B cell (primary cell): ENCODE data around the gene EPHB1. TPM values are rescaled to one million over a fixed set of nuclear protein-coding genes. Genes with fewer than 3 reads are reported as not detected.

ENCODE experiments used
- ATAC-seq: fragments of 200-7000 bp; cut with Tn5 transposase; one replicate; pipeline ENCODE4 v1.10.0; 2021; ENCODE audit warnings: low read depth, mild to moderate bottlenecking, moderate number of reproducible peaks, moderate library complexity
- CTCF ChIA-PET: fragments of 350-600 bp; sonication (Branson Sonifier 250); formaldehyde crosslinking; loops from one replicate; lab custom pipeline; 2021; ENCODE audit warnings: antibody characterized with exemption, inconsistent platforms; lab: Charles Lee
- POLR2A ChIA-PET: fragments of 350-600 bp; sonication (Branson Sonifier 250); formaldehyde crosslinking; loops from one replicate; lab custom pipeline; 2021; ENCODE audit warnings: antibody characterized with exemption; lab: Charles Lee
- DNase-seq: peaks from one replicate; pipeline ENCODE4 v3.0.0; 2013
- H2AFZ ChIP-seq: 2 replicates; pipeline ENCODE4 v1.6.1; 2012; ENCODE audit warnings: mild to moderate bottlenecking, low read depth, low read length; ENCODE audit not compliant: insufficient read depth, poor library complexity, severe bottlenecking
- H3K27ac ChIP-seq, 2 donors: 1 replicate in 1 of 2; 2 replicates in 1 of 2; pipeline ENCODE4 v1.5.1; 2012 to 2013; ENCODE audit warnings: low read length in 2 of 2, mild to moderate bottlenecking in 2 of 2, moderate library complexity in 1 of 2
- H3K27me3 ChIP-seq, 4 experiments: fragments of 200-600 bp in 1 of 4; sonication (generic) in 1 of 4; replicated peaks in 1 of 4; 1 replicate in 2 of 4; 2 replicates in 2 of 4; pipeline versions ENCODE4 v1.6.1 to v1.7.0; 2013 to 2016; ENCODE audit warnings: low read length in 3 of 4, mild to moderate bottlenecking in 2 of 4, mixed read lengths in 1 of 4, moderate library complexity in 1 of 4; ENCODE audit not compliant: insufficient read depth in 4 of 4, control insufficient read depth in 3 of 4; ENCODE audit errors: control extremely low read depth in 1 of 4
- H3K36me3 ChIP-seq, 2 experiments: replicated peaks in 1 of 2; 1 replicate in 1 of 2; 2 replicates in 1 of 2; pipeline versions ENCODE4 v1.6.1 to v1.7.1; 2013; ENCODE audit warnings: low read length in 1 of 2; ENCODE audit not compliant: insufficient read depth in 2 of 2, control insufficient read depth in 1 of 2; ENCODE audit errors: control extremely low read depth in 1 of 2, extremely low read depth in 1 of 2
- H3K4me1 ChIP-seq, 2 donors: fragments of 200-600 bp in 1 of 2; sonication (generic) in 1 of 2; 1 replicate in 1 of 2; 2 replicates in 1 of 2; pipeline versions ENCODE4 v1.5.1 to v1.6.1; 2013 to 2017; ENCODE audit warnings: low read length in 2 of 2; ENCODE audit not compliant: control insufficient read depth in 2 of 2, insufficient read depth in 2 of 2
- H3K4me2 ChIP-seq: replicated peaks from 2 replicates; pipeline ENCODE3; 2012; ENCODE audit warnings: mild to moderate bottlenecking, low read depth, low read length; ENCODE audit not compliant: poor library complexity, severe bottlenecking
- H3K4me3 ChIP-seq, 5 experiments: fragments of 200-600 bp in 1 of 5; sonication (generic) in 1 of 5; 1 replicate in 3 of 5; 2 replicates in 2 of 5; pipeline versions ENCODE4 v1.5.1 to v1.7.0; 2011 to 2016; ENCODE audit warnings: low read length in 4 of 5, mild to moderate bottlenecking in 4 of 5, low read depth in 2 of 5, control low read depth in 1 of 5, moderate library complexity in 1 of 5; ENCODE audit not compliant: insufficient read depth in 1 of 5; ENCODE audit errors: control extremely low read depth in 1 of 5, extremely low read depth in 1 of 5
- H3K79me2 ChIP-seq: fragments of 200-600 bp; sonication (generic); one replicate; pipeline ENCODE4 v1.6.0; 2016; ENCODE audit warnings: low read length; ENCODE audit not compliant: control insufficient read depth, insufficient read depth
- H3K9ac ChIP-seq: fragments of 200-600 bp; sonication (generic); 2 replicates; pipeline ENCODE4 v1.6.1; 2017; ENCODE audit warnings: mild to moderate bottlenecking, low read length, moderate library complexity
- H3K9me3 ChIP-seq, 3 donors: one replicate each; pipeline versions ENCODE4 v1.6.1 to v1.7.1; 2013; ENCODE audit warnings: low read length in 2 of 3; ENCODE audit not compliant: control insufficient read depth in 2 of 3, insufficient read depth in 1 of 3; ENCODE audit errors: control extremely low read depth in 1 of 3
- H4K20me1 ChIP-seq: 2 replicates; pipeline ENCODE4 v1.6.0; 2012; ENCODE audit warnings: mild to moderate bottlenecking, low read length; ENCODE audit not compliant: insufficient read depth, control insufficient read depth, poor library complexity, severe bottlenecking
- H3K27ac Mint-ChIP-seq: one replicate; pipeline ENCODE4 v1.8.0; 2021; ENCODE audit warnings: mixed read lengths
- H3K27me3 Mint-ChIP-seq: one replicate; pipeline ENCODE4 v1.8.0; 2021; ENCODE audit warnings: mixed read lengths
- H3K4me1 Mint-ChIP-seq: one replicate; pipeline ENCODE4 v1.8.0; 2021; ENCODE audit warnings: mixed read lengths
- H3K4me3 Mint-ChIP-seq: one replicate; pipeline ENCODE4 v1.8.0; 2021; ENCODE audit warnings: mixed read lengths
- H3K9me3 Mint-ChIP-seq: one replicate; pipeline ENCODE4 v1.8.0; 2022; ENCODE audit warnings: mixed read lengths; ENCODE audit not compliant: insufficient read depth
- EZH2 ChIP-seq: IDR thresholded peaks from 2 replicates; pipeline ENCODE4 v1.6.1; 2012; ENCODE audit warnings: borderline replicate concordance, low read depth, mild to moderate bottlenecking, moderate library complexity, low read length; ENCODE audit not compliant: insufficient read depth, poor library complexity, severe bottlenecking
- WGBS: methylation state at CpG from one replicate; pipeline ENCODE4 v1.1.5; 2013; ENCODE audit warnings: missing lambda C conversion rate; ENCODE audit not compliant: insufficient coverage; 5-methylcytosine and 5-hydroxymethylcytosine counted together
- intact Hi-C: fragments of 100-400 bp; cut with micrococcal nuclease; formaldehyde crosslinking; loops from one replicate; pipeline ENCODE4 v1.10.0; 2022
- polyA plus RNA-seq: library from polyadenylated mRNA; depleted of rRNA; stranded (reverse); fragments of >200 nt; gene quantifications from 2 replicates; pipeline ENCODE4 v1.2.3, GENCODE V29; 2012
- total RNA-seq, 2 donors: library from RNA; stranded (reverse); fragments of 120-200 nt in 1 of 2; gene quantifications; 1 replicate in 1 of 2; 2 replicates in 1 of 2; pipeline versions ENCODE4 v1.2.3 to v1.2.4, GENCODE V29; 2013 to 2022
- TF ChIP-seq, protein P1 (sequence below): fragments of 200-600 bp; IDR thresholded peaks from one replicate; pipeline ENCODE4 v1.8.0; 2022; ENCODE audit warnings: antibody characterized with exemption, mild to moderate bottlenecking

The EPHB1 gene
- total and polyA plus RNA-seq, 2 donors (not counting 1 experiment from before 2014, with no cell fraction given) = 0.01 TPM; not detected in 1

DNA sequence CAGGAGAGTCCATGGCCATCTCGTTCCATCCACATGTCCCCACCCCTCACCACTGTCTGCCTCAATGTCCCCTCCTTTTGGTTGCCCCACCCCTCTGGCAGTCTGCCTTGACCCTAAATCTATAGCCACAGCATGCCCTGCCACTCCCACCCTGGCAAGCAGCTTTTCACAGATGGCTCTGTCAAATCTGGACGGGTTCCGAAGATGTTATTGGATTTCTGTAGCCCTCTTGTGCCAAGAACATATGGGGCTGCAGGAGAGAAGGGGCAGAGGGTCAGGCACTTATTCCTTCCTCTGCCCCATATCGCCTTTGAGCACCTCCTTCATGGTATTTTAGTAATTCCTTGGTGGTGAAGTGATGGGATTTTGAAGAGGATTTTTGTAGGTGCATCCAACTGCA is 57.1 kb downstream of the EPHB1 start:
- Mint-ChIP-seq H3K27me3 (peaks cover 7% of the 10 kb centered on the region), H3K4me3 (no peak overlapping the region), H3K4me1 (peaks cover 28% of the 10 kb centered on the region), H3K27ac (peak overlapping the region; percentile 75), H3K9me3 (no peaks in the 10 kb centered on the region)
- no peak overlapping the region for H3K4me3 ChIP-seq
- H3K36me3 ChIP-seq = no peaks in the 10 kb centered on the region
- ChIA-PET CTCF (no interaction called here), POLR2A (no interaction called here)
- DNase-seq (no peak), ATAC-seq (no peak)
- H3K9ac ChIP-seq = no peak overlapping the region
- H3K9me3 ChIP-seq = no peaks in the 10 kb centered on the region
- peak overlapping the region; percentile 61 for H3K4me2 ChIP-seq
- WGBS = no CpG with 5 or more reads among the region's 4 CpGs
- H3K79me2 ChIP-seq = no peaks in the 10 kb centered on the region
- no peak for TF ChIP-seq EZH2
- TF ChIP-seq, protein P1, sequence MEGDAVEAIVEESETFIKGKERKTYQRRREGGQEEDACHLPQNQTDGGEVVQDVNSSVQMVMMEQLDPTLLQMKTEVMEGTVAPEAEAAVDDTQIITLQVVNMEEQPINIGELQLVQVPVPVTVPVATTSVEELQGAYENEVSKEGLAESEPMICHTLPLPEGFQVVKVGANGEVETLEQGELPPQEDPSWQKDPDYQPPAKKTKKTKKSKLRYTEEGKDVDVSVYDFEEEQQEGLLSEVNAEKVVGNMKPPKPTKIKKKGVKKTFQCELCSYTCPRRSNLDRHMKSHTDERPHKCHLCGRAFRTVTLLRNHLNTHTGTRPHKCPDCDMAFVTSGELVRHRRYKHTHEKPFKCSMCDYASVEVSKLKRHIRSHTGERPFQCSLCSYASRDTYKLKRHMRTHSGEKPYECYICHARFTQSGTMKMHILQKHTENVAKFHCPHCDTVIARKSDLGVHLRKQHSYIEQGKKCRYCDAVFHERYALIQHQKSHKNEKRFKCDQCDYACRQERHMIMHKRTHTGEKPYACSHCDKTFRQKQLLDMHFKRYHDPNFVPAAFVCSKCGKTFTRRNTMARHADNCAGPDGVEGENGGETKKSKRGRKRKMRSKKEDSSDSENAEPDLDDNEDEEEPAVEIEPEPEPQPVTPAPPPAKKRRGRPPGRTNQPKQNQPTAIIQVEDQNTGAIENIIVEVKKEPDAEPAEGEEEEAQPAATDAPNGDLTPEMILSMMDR = no peak
- intact Hi-C loops = no loop called here
- H2AFZ ChIP-seq = no peak overlapping the region
- H3K27me3 ChIP-seq = peaks cover 0 to 2% (median 0%) of the 10 kb centered on the region in 4 experiments
- H4K20me1 ChIP-seq = no peaks in the 10 kb centered on the region
- peaks cover 22 to 26% of the 10 kb centered on the region in 2 donors for H3K4me1 ChIP-seq
- no peak overlapping the region for H3K27ac ChIP-seq

DNA sequence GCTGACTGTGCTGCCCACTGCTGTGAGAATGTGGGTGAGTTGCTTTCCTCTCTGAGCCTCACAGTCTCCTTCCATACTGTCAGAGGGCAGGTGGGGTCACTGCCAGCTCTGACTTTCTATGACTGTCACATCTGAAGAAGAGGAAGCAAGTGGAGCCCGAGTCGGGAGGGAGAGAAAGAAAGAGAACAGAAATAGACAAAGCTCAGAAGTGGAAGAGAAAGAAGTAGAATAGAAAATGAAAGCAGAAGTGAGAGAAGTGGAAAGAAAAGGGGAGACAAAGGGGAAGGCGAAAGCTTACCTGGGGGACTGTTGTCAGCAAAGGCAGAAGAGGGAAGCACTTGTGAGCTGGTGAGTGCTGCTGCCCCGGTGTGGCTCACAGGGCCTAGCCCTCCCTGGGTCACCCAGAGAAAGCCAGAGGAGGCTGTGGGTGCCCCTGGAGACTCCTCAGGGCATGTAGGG is 57.9 kb downstream of the EPHB1 start:
- no peaks in the 10 kb centered on the region for H3K27me3 ChIP-seq
- peak; percentile 88 for ATAC-seq
- Mint-ChIP-seq H3K4me1 (peaks cover 28% of the 10 kb centered on the region), H3K27me3 (no peaks in the 10 kb centered on the region), H3K9me3 (no peaks in the 10 kb centered on the region), H3K4me3 (peak overlapping the region; percentile 17), H3K27ac (peak overlapping the region; percentile 75)
- H3K4me2 ChIP-seq = peak overlapping the region; percentile 61
- TF ChIP-seq, protein P1 = no peak
- TF ChIP-seq EZH2 = no peak
- H3K4me3 ChIP-seq = no peak overlapping the region
- 1% methylated on average over 4 of the region's 4 CpGs for WGBS
- no peaks in the 10 kb centered on the region for H3K79me2 ChIP-seq
- peak overlapping the region; percentile 80 for H2AFZ ChIP-seq
- H3K9ac ChIP-seq = no peak overlapping the region
- peak; percentile 83 for DNase-seq
- H3K27ac ChIP-seq = peak overlapping the region; percentile 66 to 72
- H3K9me3 ChIP-seq = no peaks in the 10 kb centered on the region
- peaks cover 22 to 26% of the 10 kb centered on the region in 2 donors for H3K4me1 ChIP-seq
- ChIA-PET CTCF (interaction anchor here (1.4 kb wide), 1 partner anchor 58 kb away, joined by 5 read pairs; the partner anchor contains the start of gene EPHB1), POLR2A (no interaction called here)
- no peaks in the 10 kb centered on the region for H4K20me1 ChIP-seq
- no peaks in the 10 kb centered on the region for H3K36me3 ChIP-seq
- intact Hi-C loops = no loop called here
